ENCODE measurements around the gene SMYD3. TPM values are rescaled to one million over a fixed set of nuclear protein-coding genes. Genes with fewer than 3 reads are reported as not detected.

SMYD3 gene
- total and polyA plus RNA-seq, 11 donors, result 6.3 to 12.1 (median 9.5) TPM

DNA sequence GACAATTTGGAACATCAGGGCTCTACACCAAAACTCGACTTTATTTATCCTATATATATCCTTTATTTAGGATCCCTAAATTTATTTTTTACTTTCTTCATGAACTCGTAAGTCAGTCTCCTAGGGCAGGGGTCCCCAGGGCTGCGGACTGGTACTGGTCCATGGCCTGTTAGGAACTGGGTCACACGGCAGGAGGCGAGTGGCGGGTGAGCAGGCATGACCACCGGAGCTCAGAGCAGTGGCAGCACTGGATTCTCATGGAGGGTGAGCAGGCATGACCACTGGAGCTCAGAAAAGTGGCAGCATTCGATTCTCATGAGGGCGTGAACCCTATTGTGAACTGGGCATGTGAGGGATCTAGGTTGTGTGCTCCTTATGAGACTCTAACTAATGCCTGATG is 427.0 kb downstream of the SMYD3 start:
- TF ChIP-seq, protein P1, sequence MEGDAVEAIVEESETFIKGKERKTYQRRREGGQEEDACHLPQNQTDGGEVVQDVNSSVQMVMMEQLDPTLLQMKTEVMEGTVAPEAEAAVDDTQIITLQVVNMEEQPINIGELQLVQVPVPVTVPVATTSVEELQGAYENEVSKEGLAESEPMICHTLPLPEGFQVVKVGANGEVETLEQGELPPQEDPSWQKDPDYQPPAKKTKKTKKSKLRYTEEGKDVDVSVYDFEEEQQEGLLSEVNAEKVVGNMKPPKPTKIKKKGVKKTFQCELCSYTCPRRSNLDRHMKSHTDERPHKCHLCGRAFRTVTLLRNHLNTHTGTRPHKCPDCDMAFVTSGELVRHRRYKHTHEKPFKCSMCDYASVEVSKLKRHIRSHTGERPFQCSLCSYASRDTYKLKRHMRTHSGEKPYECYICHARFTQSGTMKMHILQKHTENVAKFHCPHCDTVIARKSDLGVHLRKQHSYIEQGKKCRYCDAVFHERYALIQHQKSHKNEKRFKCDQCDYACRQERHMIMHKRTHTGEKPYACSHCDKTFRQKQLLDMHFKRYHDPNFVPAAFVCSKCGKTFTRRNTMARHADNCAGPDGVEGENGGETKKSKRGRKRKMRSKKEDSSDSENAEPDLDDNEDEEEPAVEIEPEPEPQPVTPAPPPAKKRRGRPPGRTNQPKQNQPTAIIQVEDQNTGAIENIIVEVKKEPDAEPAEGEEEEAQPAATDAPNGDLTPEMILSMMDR (IDR thresholded peaks at IDR 0.05), result no peak
- no peak for TF ChIP-seq POLR2A (IDR thresholded peaks at IDR 0.05)
- DNase-seq, result no peak
- Histone ChIP-seq H3K27me3 (no peaks in the 10 kb centered on the region), H3K4me1 (no peaks in the 10 kb centered on the region), H3K36me3 (no peaks in the 10 kb centered on the region), H3K27ac (no peak overlapping the region), H3K4me3 (no peak overlapping the region), H3K9me3 (peaks cover 0 to 10% (median 5%) of the 10 kb centered on the region in 12 donors)
- ATAC-seq, result no peak
- intact Hi-C loops (cut with DNase I), result no loop called here
- WGBS, 4 donors, result 94 to 97% (median 95%) methylated on average over 9 of the region's 9 CpGs

DNA sequence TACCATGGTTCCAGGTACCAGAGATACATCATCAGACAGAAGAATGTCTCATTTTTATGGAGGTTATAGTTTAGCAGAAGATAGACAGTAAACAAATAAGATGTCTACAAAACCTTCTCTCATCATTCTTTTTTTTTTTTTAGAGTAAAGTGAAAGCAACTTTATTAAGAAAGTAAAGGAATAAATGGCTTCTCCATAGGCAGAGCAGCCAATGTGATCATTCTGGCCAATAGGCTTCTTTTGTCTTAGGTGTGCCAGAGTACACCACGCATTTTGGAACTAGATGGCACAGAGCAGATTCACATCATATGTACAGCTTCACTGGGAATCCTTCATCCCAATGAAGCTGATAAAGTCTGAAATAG is 428.2 kb downstream of the SMYD3 start:
- 89 to 100% (median 97%) methylated on average over 1 of the region's 1 CpG for WGBS, 4 donors
- H3K4me1 ChIP-seq, result no peaks in the 10 kb centered on the region

GRCh38 chr1:246078126-246078887 is 428.8 kb downstream of the SMYD3 start:
- TF ChIP-seq, protein P1 (IDR thresholded peaks at IDR 0.05), result no peak
- TF ChIP-seq POLR2A (IDR thresholded peaks at IDR 0.05), result no peak
- H3K27ac ChIP-seq, result no peak overlapping the region
- H3K4me3 ChIP-seq, result no peak overlapping the region
- ATAC-seq (no peak), DNase-seq (no peak)
- no peaks in the 10 kb centered on the region for H3K27me3 ChIP-seq
- peaks cover 0 to 10% (median 5%) of the 10 kb centered on the region in 12 donors for H3K9me3 ChIP-seq
- H3K36me3 ChIP-seq, result no peaks in the 10 kb centered on the region
- intact Hi-C loops (cut with DNase I), result no loop called here
- no peaks in the 10 kb centered on the region for H3K4me1 ChIP-seq
- 80 to 93% (median 88%) methylated on average over 9 of the region's 9 CpGs for WGBS, 4 donors

More for the DNA sequence above, 428.2 kb downstream of the SMYD3 start:
- no peak overlapping the region for H3K4me3 ChIP-seq
- H3K27ac ChIP-seq, result no peak overlapping the region
- ATAC-seq (no peak), DNase-seq (no peak)
- no peaks in the 10 kb centered on the region for H3K27me3 ChIP-seq
- TF ChIP-seq, protein P1 (IDR thresholded peaks at IDR 0.05), result no peak
- no peak for TF ChIP-seq POLR2A (IDR thresholded peaks at IDR 0.05)
- H3K9me3 ChIP-seq, result peaks cover 0 to 10% (median 5%) of the 10 kb centered on the region in 12 donors
- no peaks in the 10 kb centered on the region for H3K36me3 ChIP-seq
- intact Hi-C loops (cut with DNase I), result no loop called here

DNA sequence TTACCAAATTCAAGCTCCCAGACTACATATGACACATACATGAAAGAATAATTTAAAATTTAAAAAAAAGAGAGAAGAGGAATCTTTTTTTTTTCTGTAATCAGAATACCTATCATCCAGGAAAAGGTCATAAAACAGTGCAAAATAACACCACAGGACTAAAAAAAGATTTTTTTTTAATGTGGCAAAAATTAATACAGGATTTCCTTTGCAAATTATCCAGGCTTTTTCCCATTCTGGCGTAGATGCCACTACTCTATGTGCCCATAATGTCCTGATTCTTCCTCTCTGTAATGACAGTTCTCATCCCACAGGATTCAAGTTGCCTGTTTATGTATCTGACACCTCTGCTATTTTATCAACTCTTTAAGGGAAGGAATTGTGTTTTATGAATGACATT is 429.6 kb downstream of the SMYD3 start:
- ATAC-seq (no peak), DNase-seq (no peak)
- Histone ChIP-seq H3K4me1 (no peaks in the 10 kb centered on the region), H3K4me3 (no peak overlapping the region), H3K9me3 (peaks cover 0 to 9% (median 5%) of the 10 kb centered on the region in 12 donors), H3K36me3 (no peaks in the 10 kb centered on the region), H3K27ac (no peak overlapping the region), H3K27me3 (no peaks in the 10 kb centered on the region)
- TF ChIP-seq, protein P1 (IDR thresholded peaks at IDR 0.05), result no peak
- TF ChIP-seq POLR2A (IDR thresholded peaks at IDR 0.05), result no peak
- intact Hi-C loops (cut with DNase I), result no loop called here
- WGBS, 4 donors, result 35 to 76% (median 70%) methylated on average over 1 of the region's 1 CpG

All from heart left ventricle (tissue), 16 donors.